ENCODE results near the gene PNPO. TPM values are rescaled to one million over a fixed set of nuclear protein-coding genes. Genes with fewer than 3 reads are reported as not detected.

PNPO gene
- total and polyA plus RNA-seq, 4 donors = 27.8 to 102 (median 51.3) TPM

- no peak for TF ChIP-seq JUND (IDR thresholded peaks at IDR 0.05)
- no peak for TF ChIP-seq EGR1 (IDR thresholded peaks at IDR 0.05; ENCODE audit: low read depth in 2 of 2)
- no peak for TF ChIP-seq HNF4G (IDR thresholded peaks at IDR 0.05)
- TF ChIP-seq YY1 (IDR thresholded peaks at IDR 0.05) = no peak
- no peak for TF ChIP-seq CTCF (IDR thresholded peaks at IDR 0.05; ENCODE audit: low read depth, low read length, missing input control)
- TF ChIP-seq GABPA (IDR thresholded peaks at IDR 0.05 in 1 of 2, conservative IDR thresholded peaks at IDR 0.05 in 1 of 2) = no peak
- TF ChIP-seq HNF4A (conservative IDR thresholded peaks at IDR 0.05) = no peak
- no peak for TF ChIP-seq RXRA (IDR thresholded peaks at IDR 0.05)
- TF ChIP-seq FOXA1 (IDR thresholded peaks at IDR 0.05) = no peak
- no peak overlapping the region for H3K4me3 ChIP-seq (ENCODE audit: low read depth in 1 of 3, low read length in 3 of 3)
- H3K27me3 ChIP-seq (ENCODE audit: control insufficient read depth in 4 of 4, insufficient read depth in 4 of 4, low read length in 3 of 4) = no peaks in the 10 kb centered on the region
- H3K27ac ChIP-seq (ENCODE audit: low read depth in 1 of 2, low read length in 2 of 2) = no peak overlapping the region
- no peak for DNase-seq (ENCODE audit: low spot score)
- H3K4me1 ChIP-seq (ENCODE audit: control insufficient read depth in 4 of 4, insufficient read depth in 4 of 4, low read length in 3 of 4) = peaks cover 1 to 13% (median 5%) of the 10 kb centered on the region in 4 donors
- no peaks in the 10 kb centered on the region for H3K9me3 ChIP-seq (ENCODE audit: control insufficient read depth in 4 of 4, low read length in 3 of 4)
- H3K9ac ChIP-seq (ENCODE audit: low read depth in 1 of 2, low read length in 2 of 2) = no peak overlapping the region
- WGBS = 81% methylated on average over 3 of the region's 3 CpGs
- H3K36me3 ChIP-seq (ENCODE audit: control insufficient read depth in 4 of 4, insufficient read depth in 3 of 4, low read depth in 1 of 4, low read length in 3 of 4) = no peaks in the 10 kb centered on the region
Observed at GRCh38 chr17:47962901-47963300, 21.5 kb downstream of the PNPO start.

DNA sequence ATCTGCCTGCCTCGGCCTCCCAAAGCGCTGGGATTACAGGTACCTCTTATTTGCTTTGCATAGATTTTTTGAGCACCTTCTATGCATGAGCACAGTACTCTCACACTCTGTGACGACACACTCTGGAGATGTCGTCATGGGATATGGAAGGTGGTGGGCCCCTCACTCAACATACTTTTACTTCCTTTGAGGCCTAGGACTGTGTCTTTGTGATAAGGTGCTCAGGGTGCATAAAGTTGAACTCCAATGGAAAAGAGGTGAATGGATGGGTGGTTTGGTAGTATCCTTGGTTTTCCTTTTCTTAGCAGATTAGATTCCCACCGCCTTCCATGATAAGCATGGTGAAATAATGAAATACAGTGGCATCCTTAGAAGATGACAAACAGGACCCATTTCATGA lies 23.5 kb downstream of the PNPO start:
- WGBS = 95% methylated on average over 5 of the region's 5 CpGs
- Histone ChIP-seq H3K27ac (ENCODE audit: low read depth in 1 of 2, low read length in 2 of 2) (no peak overlapping the region), H3K9me3 (ENCODE audit: control insufficient read depth in 4 of 4, low read length in 3 of 4) (no peaks in the 10 kb centered on the region), H3K27me3 (ENCODE audit: control insufficient read depth in 4 of 4, insufficient read depth in 4 of 4, low read length in 3 of 4) (no peaks in the 10 kb centered on the region), H3K9ac (ENCODE audit: low read depth in 1 of 2, low read length in 2 of 2) (no peak overlapping the region), H3K4me3 (ENCODE audit: low read depth in 1 of 3, low read length in 3 of 3) (no peak overlapping the region), H3K4me1 (ENCODE audit: control insufficient read depth in 4 of 4, insufficient read depth in 4 of 4, low read length in 3 of 4) (peaks cover 1 to 13% (median 5%) of the 10 kb centered on the region in 4 donors), H3K36me3 (ENCODE audit: control insufficient read depth in 4 of 4, insufficient read depth in 3 of 4, low read depth in 1 of 4, low read length in 3 of 4) (no peaks in the 10 kb centered on the region)
- no peak for TF ChIP-seq FOXA2 (IDR thresholded peaks at IDR 0.05)
- TF ChIP-seq HNF4A (conservative IDR thresholded peaks at IDR 0.05) = no peak
- no peak for TF ChIP-seq SP1 (IDR thresholded peaks at IDR 0.05)
- TF ChIP-seq, protein P1, sequence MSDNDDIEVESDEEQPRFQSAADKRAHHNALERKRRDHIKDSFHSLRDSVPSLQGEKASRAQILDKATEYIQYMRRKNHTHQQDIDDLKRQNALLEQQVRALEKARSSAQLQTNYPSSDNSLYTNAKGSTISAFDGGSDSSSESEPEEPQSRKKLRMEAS (IDR thresholded peaks at IDR 0.05) = no peak
- TF ChIP-seq EGR1 (IDR thresholded peaks at IDR 0.05; ENCODE audit: low read depth in 2 of 2) = no peak
- no peak for TF ChIP-seq YY1 (IDR thresholded peaks at IDR 0.05)
- TF ChIP-seq NR2F2 (IDR thresholded peaks at IDR 0.05) = no peak
- TF ChIP-seq, protein P2, sequence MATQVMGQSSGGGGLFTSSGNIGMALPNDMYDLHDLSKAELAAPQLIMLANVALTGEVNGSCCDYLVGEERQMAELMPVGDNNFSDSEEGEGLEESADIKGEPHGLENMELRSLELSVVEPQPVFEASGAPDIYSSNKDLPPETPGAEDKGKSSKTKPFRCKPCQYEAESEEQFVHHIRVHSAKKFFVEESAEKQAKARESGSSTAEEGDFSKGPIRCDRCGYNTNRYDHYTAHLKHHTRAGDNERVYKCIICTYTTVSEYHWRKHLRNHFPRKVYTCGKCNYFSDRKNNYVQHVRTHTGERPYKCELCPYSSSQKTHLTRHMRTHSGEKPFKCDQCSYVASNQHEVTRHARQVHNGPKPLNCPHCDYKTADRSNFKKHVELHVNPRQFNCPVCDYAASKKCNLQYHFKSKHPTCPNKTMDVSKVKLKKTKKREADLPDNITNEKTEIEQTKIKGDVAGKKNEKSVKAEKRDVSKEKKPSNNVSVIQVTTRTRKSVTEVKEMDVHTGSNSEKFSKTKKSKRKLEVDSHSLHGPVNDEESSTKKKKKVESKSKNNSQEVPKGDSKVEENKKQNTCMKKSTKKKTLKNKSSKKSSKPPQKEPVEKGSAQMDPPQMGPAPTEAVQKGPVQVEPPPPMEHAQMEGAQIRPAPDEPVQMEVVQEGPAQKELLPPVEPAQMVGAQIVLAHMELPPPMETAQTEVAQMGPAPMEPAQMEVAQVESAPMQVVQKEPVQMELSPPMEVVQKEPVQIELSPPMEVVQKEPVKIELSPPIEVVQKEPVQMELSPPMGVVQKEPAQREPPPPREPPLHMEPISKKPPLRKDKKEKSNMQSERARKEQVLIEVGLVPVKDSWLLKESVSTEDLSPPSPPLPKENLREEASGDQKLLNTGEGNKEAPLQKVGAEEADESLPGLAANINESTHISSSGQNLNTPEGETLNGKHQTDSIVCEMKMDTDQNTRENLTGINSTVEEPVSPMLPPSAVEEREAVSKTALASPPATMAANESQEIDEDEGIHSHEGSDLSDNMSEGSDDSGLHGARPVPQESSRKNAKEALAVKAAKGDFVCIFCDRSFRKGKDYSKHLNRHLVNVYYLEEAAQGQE (IDR thresholded peaks at IDR 0.05) = no peak
- TF ChIP-seq, protein P3, sequence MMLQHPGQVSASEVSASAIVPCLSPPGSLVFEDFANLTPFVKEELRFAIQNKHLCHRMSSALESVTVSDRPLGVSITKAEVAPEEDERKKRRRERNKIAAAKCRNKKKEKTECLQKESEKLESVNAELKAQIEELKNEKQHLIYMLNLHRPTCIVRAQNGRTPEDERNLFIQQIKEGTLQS (IDR thresholded peaks at IDR 0.05) = no peak
- TF ChIP-seq JUND (IDR thresholded peaks at IDR 0.05) = no peak
- TF ChIP-seq ZBTB33 (IDR thresholded peaks at IDR 0.05) = no peak
- TF ChIP-seq CTCF (IDR thresholded peaks at IDR 0.05; ENCODE audit: low read depth, low read length, missing input control) = no peak
- TF ChIP-seq RXRA (IDR thresholded peaks at IDR 0.05) = no peak
- TF ChIP-seq FOXA1 (IDR thresholded peaks at IDR 0.05) = no peak
- TF ChIP-seq GABPA (IDR thresholded peaks at IDR 0.05 in 1 of 2, conservative IDR thresholded peaks at IDR 0.05 in 1 of 2) = no peak
- DNase-seq (ENCODE audit: low spot score) = no peak
